A549 (cell line): ENCODE data around the gene PHLPP2. TPM values are rescaled to one million over a fixed set of nuclear protein-coding genes. Genes with fewer than 3 reads are reported as not detected.

ENCODE experiments used
- ATAC-seq, 2 experiments: fragments of 200-7000 bp in 1 of 2; fragments of >200 bp in 1 of 2; cut with Nextera tagmentation in 1 of 2; cut with Tn5 transposase in 1 of 2; 3 replicates each; pipeline versions ENCODE4 v1.8.0 to v1.9.1; 2018 to 2020; ENCODE audit warnings: mild to moderate bottlenecking in 1 of 2, moderate library complexity in 1 of 2
- CTCF ChIA-PET: fragments of 300-600 bp; sonication (Branson Sonifier 250); formaldehyde crosslinking; extraction: SDS; loops from one replicate; lab custom pipeline; 2021; ENCODE audit warnings: antibody characterized with exemption, inconsistent platforms; lab: Yijun Ruan, JAX
- POLR2A ChIA-PET: fragments of 350-600 bp; formaldehyde crosslinking; extraction: SDS; loops from one replicate; lab custom pipeline; 2021; ENCODE audit warnings: antibody characterized with exemption, inconsistent platforms; lab: Yijun Ruan, JAX
- DNase-seq, 2 experiments: peaks; one replicate each; pipeline versions ENCODE4 v3.0.0 to v3.0.0-alpha.2; 2011 to 2016; ENCODE audit warnings: low read depth in 1 of 2, low spot score in 1 of 2
- FAIRE-seq: peaks from 2 replicates; lab custom pipeline; 2011; peaks lifted over from hg19 to GRCh38; lab: Jason Lieb, UNC
- H3K27ac ChIP-seq, 2 experiments: fragments of >200 bp; sonication (Bioruptor Twin); formaldehyde crosslinking; 3 replicates each; pipeline ENCODE4 v1.5.1; 2016 to 2017
- H3K4me1 ChIP-seq: fragments of >200 bp; sonication (Bioruptor Twin); formaldehyde crosslinking; 3 replicates; pipeline ENCODE4 v1.6.1; 2016
- H3K4me2 ChIP-seq: fragments of >200 bp; sonication (Bioruptor Twin); formaldehyde crosslinking; 3 replicates; pipeline ENCODE4 v1.6.1; 2016
- H3K4me3 ChIP-seq: fragments of >200 bp; sonication (Bioruptor Twin); formaldehyde crosslinking; 3 replicates; pipeline ENCODE4 v1.5.1; 2016
- H3K9me3 ChIP-seq: fragments of >200 bp; sonication (Bioruptor Twin); formaldehyde crosslinking; 3 replicates; pipeline ENCODE4 v1.6.1; 2016
- BHLHE40 ChIP-seq: IDR thresholded peaks from 2 replicates; pipeline ENCODE4 v1.6.1; 2012; ENCODE audit warnings: low read depth, low read length, inconsistent platforms
- CBX2 ChIP-seq: fragments of 200-600 bp; sonication (generic); IDR thresholded peaks from 2 replicates; pipeline ENCODE4 v1.6.1; 2016; ENCODE audit warnings: low read depth, mild to moderate bottlenecking, borderline replicate concordance
- CEBPB ChIP-seq, 2 experiments: fragments of >200 bp in 1 of 2; sonication (Bioruptor Twin) in 1 of 2; formaldehyde crosslinking in 1 of 2; IDR thresholded peaks; 2 replicates each; pipeline ENCODE4 v1.6.1; 2012 to 2016
- CHD4 ChIP-seq: fragments of 200-600 bp; sonication (generic); IDR thresholded peaks from 2 replicates; pipeline ENCODE4 v1.6.1; 2016; ENCODE audit warnings: antibody characterized with exemption, mild to moderate bottlenecking, borderline replicate concordance
- CTCF ChIP-seq: fragments of >200 bp; sonication (Bioruptor Twin); formaldehyde crosslinking; IDR thresholded peaks from 3 replicates; pipeline ENCODE4 v1.5.1; 2016
- ESRRA ChIP-seq: fragments of 150-350 bp; IDR thresholded peaks from 2 replicates; pipeline ENCODE4 v1.6.1; 2014; ENCODE audit warnings: mild to moderate bottlenecking, low read length, borderline replicate concordance
- HDAC2 ChIP-seq: fragments of 200-600 bp; sonication (generic); IDR thresholded peaks from 2 replicates; pipeline ENCODE4 v1.6.1; 2016
- HES2 ChIP-seq: fragments of >200 bp; sonication (Bioruptor Twin); formaldehyde crosslinking; IDR thresholded peaks from 2 replicates; pipeline ENCODE4 v1.6.1; 2016
- JUN ChIP-seq, 2 experiments: fragments of >200 bp; sonication (Bioruptor Twin); formaldehyde crosslinking; IDR thresholded peaks; 2 replicates in 1 of 2; 3 replicates in 1 of 2; pipeline ENCODE4 v1.6.1; 2016 to 2017
- JUNB ChIP-seq: fragments of >200 bp; sonication (Bioruptor Twin); formaldehyde crosslinking; IDR thresholded peaks from 2 replicates; pipeline ENCODE4 v1.6.1; 2016
- KDM1A ChIP-seq: fragments of 200-600 bp; sonication (generic); IDR thresholded peaks from 2 replicates; pipeline ENCODE4 v1.6.1; 2016; ENCODE audit warnings: low read depth, mild to moderate bottlenecking
- KDM5A ChIP-seq: fragments of 200-600 bp; sonication (generic); IDR thresholded peaks from 2 replicates; pipeline ENCODE4 v1.6.1; 2016; ENCODE audit warnings: antibody characterized with exemption, mild to moderate bottlenecking
- MAFK ChIP-seq: fragments of 450-650 bp; IDR thresholded peaks from 2 replicates; pipeline ENCODE4 v1.6.1; 2014; ENCODE audit not compliant: partially characterized antibody
- MAX ChIP-seq: IDR thresholded peaks from 2 replicates; pipeline ENCODE4 v1.6.1; 2012
- MYC ChIP-seq: IDR thresholded peaks from 2 replicates; pipeline ENCODE4 v1.6.1; 2012; ENCODE audit warnings: mild to moderate bottlenecking, inconsistent platforms, low read length, improper control_type of control experiment, borderline replicate concordance
- NFE2L2 ChIP-seq: fragments of 150-350 bp; conservative IDR thresholded peaks from 2 replicates; pipeline ENCODE4 v1.6.1; 2014; ENCODE audit warnings: low read length
- NR3C1 ChIP-seq: fragments of >200 bp; sonication (Bioruptor Twin); formaldehyde crosslinking; IDR thresholded peaks from 3 replicates; pipeline ENCODE4 v1.6.1; 2017
- REST ChIP-seq: fragments of 200-600 bp; sonication (generic); IDR thresholded peaks from 2 replicates; pipeline ENCODE4 v1.6.1; 2016; ENCODE audit warnings: antibody characterized with exemption, mild to moderate bottlenecking, moderate library complexity
- RNF2 ChIP-seq: fragments of 200-600 bp; sonication (generic); IDR thresholded peaks from 2 replicates; pipeline ENCODE4 v1.6.1; 2016; ENCODE audit warnings: low read depth, mild to moderate bottlenecking, antibody characterized with exemption, moderate library complexity, borderline replicate concordance
- TP53 ChIP-seq: fragments of 250-450 bp; sonication (Bioruptor Pico); IDR thresholded peaks from 2 replicates; pipeline ENCODE4 v1.5.0; 2021; ENCODE audit warnings: mild to moderate bottlenecking, moderate library complexity
- ZFP36 ChIP-seq: fragments of 450-650 bp; IDR thresholded peaks from 2 replicates; pipeline ENCODE4 v1.6.1; 2014; ENCODE audit warnings: borderline replicate concordance; ENCODE audit not compliant: partially characterized antibody
- WGBS: methylation state at CpG from one replicate; pipeline ENCODE4 v1.1.6; 2017; ENCODE audit errors: missing lambda C conversion rate; 5-methylcytosine and 5-hydroxymethylcytosine counted together
- polyA plus RNA-seq, 4 experiments: library from polyadenylated mRNA; depleted of rRNA in 3 of 4; stranded (reverse); fragments of >200 nt; fragmentation: RNase III in 1 of 4; extraction: RNeasy Plus Mini Kit Qiagen cat#74134 plus additional on column Dnase treatment in 1 of 4; gene quantifications; 2 replicates in 3 of 4; 3 replicates in 1 of 4; pipeline ENCODE4 v1.2.3, GENCODE V29; 2011 to 2017

The PHLPP2 gene
- polyA plus RNA-seq, 2 of the 4 experiments (the other 2 are of a cell fraction), result 7.9 to 11.3 TPM

- FAIRE-seq, result no peak
- POLR2A ChIA-PET, result no interaction called here
- DNase-seq, result no peak
Measured at GRCh38 chr16:71666264-71666663, 58.2 kb downstream of the PHLPP2 start.

GRCh38 chr16:71659471-71659870, 65.0 kb downstream of the PHLPP2 start:
- CTCF ChIA-PET, result no interaction called here
- FAIRE-seq (no peak), DNase-seq (no peak), ATAC-seq (no peak)
- no peak overlapping the region for H3K27ac ChIP-seq
- POLR2A ChIA-PET, result no interaction called here
- no peaks in the 10 kb centered on the region for H3K4me1 ChIP-seq
- no peaks in the 10 kb centered on the region for H3K9me3 ChIP-seq
- WGBS, result 91% methylated on average over 2 of the region's 2 CpGs
- H3K4me3 ChIP-seq, result no peak overlapping the region
- H3K4me2 ChIP-seq, result no peak overlapping the region
- TF ChIP-seq KDM5A (no peak), CHD4 (no peak), CBX2 (no peak)
- TF ChIP-seq, all 56 proteins: peak for 0

More at GRCh38 chr16:71666264-71666663, 58.2 kb downstream of the PHLPP2 start:
- CTCF ChIA-PET, result no interaction called here
- H3K27ac ChIP-seq, result peak overlapping the region; percentile 65 to 73; a peak in 4 of 6 replicates
- ATAC-seq, result no peak
- peaks cover 23% of the 10 kb centered on the region for H3K4me1 ChIP-seq
- no peak overlapping the region for H3K4me3 ChIP-seq
- H3K4me2 ChIP-seq, result peak overlapping the region; percentile 76
- WGBS, result 80% methylated on average over 1 of the region's 1 CpG
- no peak for TF ChIP-seq RNF2
- TF ChIP-seq CBX2, result no peak
- no peaks in the 10 kb centered on the region for H3K9me3 ChIP-seq

- Histone ChIP-seq H3K4me1 (no peaks in the 10 kb centered on the region), H3K4me3 (no peak overlapping the region), H3K4me2 (no peak overlapping the region), H3K27ac (no peak overlapping the region), H3K9me3 (no peaks in the 10 kb centered on the region)
- FAIRE-seq, result no peak
- TF ChIP-seq ZFP36 (no peak), MYC (no peak), JUNB (no peak)
- ATAC-seq, result no peak
- 99% methylated on average over 4 of the region's 4 CpGs for WGBS
- no peak for DNase-seq
- ChIA-PET CTCF (no interaction called here), POLR2A (no interaction called here)
Measured at GRCh38 chr16:71658771-71659170, 65.7 kb downstream of the PHLPP2 start.

GRCh38 chr16:71649704-71650103, 74.8 kb downstream of the PHLPP2 start:
- TF ChIP-seq HES2 (no peak), BHLHE40 (no peak), CEBPB (IDR thresholded peaks at IDR 0.05) (no peak), CTCF (no peak), MAFK (no peak), ESRRA (no peak), RNF2 (no peak), HDAC2 (no peak), NR3C1 (no peak), REST (no peak), NFE2L2 (no peak), MYC (no peak), KDM5A (no peak), MAX (no peak), JUNB (no peak), TP53 (CRISPR knock-in tag) (no peak), JUN (IDR thresholded peaks at IDR 0.05) (no peak), KDM1A (no peak)
- H3K9me3 ChIP-seq, result no peaks in the 10 kb centered on the region
- no peak overlapping the region for H3K27ac ChIP-seq
- DNase-seq (no peak), ATAC-seq (no peak), FAIRE-seq (no peak)
- WGBS, result 91% methylated on average over 7 of the region's 7 CpGs
- POLR2A ChIA-PET, result no interaction called here
- CTCF ChIA-PET, result interaction anchor here (0.6 kb wide), 1 partner anchor 72 kb away, joined by 3 read pairs; no protein-coding TSS in a partner anchor
- H3K4me1 ChIP-seq, result no peaks in the 10 kb centered on the region
- H3K4me3 ChIP-seq, result no peak overlapping the region
- H3K4me2 ChIP-seq, result no peak overlapping the region
